SK-N-SH treated with all-trans-retinoic acid at 6 μM for 48 hours (cell line): ENCODE data around the gene INMT.

Experiments used
- ZFP30 ChIP-seq: fragments of 450-650 bp; formaldehyde crosslinking; IDR thresholded peaks from 2 replicates; pipeline ENCODE4 v1.5.0; 2022; ENCODE audit warnings: mild to moderate bottlenecking, moderate library complexity
- ZNF70 ChIP-seq: fragments of 450-650 bp; formaldehyde crosslinking; IDR thresholded peaks from 2 replicates; pipeline ENCODE4 v1.5.0; 2020; ENCODE audit warnings: mild to moderate bottlenecking, moderate library complexity
- TF ChIP-seq, protein P1 (sequence below): fragments of 250-450 bp; sonication (Bioruptor Pico); IDR thresholded peaks from 2 replicates; pipeline ENCODE4 v1.5.1; 2020; ENCODE audit warnings: low read depth, mild to moderate bottlenecking, moderate library complexity
- TF ChIP-seq, protein P2 (sequence below): fragments of 250-450 bp; sonication (Bioruptor Pico); IDR thresholded peaks from 2 replicates; pipeline ENCODE4 v1.8.0; 2021; ENCODE audit warnings: low read depth, mild to moderate bottlenecking, moderate library complexity, borderline replicate concordance
- TF ChIP-seq, protein P3 (sequence below): fragments of 250-450 bp; sonication (Bioruptor Pico); IDR thresholded peaks from 2 replicates; pipeline ENCODE4 v1.8.0; 2020; ENCODE audit warnings: mild to moderate bottlenecking, moderate library complexity, borderline replicate concordance

DNA sequence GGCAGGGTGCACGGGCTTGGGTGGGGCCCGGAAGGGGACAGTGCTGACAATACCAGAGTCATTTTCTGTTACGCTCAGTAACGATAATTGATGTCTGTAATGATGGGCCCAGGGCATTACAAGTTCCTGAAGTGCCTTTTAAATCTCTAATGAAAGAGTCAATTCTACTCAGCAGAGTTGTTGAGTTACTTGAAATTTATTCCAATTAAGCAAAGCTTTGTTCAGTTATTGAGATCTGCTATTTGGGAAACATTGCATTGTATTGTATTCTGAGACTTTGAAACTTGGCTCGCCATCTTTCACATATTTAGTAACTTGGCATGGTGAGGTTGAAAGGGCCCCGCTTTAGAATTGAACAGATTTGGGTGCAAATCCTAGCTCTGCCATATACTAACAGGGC lies 54.0 kb downstream of the INMT start:
- TF ChIP-seq, protein P1, sequence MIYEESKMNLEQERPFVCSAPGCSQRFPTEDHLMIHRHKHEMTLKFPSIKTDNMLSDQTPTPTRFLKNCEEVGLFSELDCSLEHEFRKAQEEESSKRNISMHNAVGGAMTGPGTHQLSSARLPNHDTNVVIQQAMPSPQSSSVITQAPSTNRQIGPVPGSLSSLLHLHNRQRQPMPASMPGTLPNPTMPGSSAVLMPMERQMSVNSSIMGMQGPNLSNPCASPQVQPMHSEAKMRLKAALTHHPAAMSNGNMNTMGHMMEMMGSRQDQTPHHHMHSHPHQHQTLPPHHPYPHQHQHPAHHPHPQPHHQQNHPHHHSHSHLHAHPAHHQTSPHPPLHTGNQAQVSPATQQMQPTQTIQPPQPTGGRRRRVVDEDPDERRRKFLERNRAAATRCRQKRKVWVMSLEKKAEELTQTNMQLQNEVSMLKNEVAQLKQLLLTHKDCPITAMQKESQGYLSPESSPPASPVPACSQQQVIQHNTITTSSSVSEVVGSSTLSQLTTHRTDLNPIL = no peak
- TF ChIP-seq ZNF70 (CRISPR knock-in tag) (no peak), ZFP30 (CRISPR knock-in tag) (no peak)
- TF ChIP-seq, protein P2, sequence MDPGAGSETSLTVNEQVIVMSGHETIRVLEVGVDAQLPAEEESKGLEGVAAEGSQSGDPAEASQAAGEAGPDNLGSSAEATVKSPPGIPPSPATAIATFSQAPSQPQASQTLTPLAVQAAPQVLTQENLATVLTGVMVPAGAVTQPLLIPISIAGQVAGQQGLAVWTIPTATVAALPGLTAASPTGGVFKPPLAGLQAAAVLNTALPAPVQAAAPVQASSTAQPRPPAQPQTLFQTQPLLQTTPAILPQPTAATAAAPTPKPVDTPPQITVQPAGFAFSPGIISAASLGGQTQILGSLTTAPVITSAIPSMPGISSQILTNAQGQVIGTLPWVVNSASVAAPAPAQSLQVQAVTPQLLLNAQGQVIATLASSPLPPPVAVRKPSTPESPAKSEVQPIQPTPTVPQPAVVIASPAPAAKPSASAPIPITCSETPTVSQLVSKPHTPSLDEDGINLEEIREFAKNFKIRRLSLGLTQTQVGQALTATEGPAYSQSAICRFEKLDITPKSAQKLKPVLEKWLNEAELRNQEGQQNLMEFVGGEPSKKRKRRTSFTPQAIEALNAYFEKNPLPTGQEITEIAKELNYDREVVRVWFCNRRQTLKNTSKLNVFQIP (CRISPR knock-in tag) = no peak
- TF ChIP-seq, protein P3, sequence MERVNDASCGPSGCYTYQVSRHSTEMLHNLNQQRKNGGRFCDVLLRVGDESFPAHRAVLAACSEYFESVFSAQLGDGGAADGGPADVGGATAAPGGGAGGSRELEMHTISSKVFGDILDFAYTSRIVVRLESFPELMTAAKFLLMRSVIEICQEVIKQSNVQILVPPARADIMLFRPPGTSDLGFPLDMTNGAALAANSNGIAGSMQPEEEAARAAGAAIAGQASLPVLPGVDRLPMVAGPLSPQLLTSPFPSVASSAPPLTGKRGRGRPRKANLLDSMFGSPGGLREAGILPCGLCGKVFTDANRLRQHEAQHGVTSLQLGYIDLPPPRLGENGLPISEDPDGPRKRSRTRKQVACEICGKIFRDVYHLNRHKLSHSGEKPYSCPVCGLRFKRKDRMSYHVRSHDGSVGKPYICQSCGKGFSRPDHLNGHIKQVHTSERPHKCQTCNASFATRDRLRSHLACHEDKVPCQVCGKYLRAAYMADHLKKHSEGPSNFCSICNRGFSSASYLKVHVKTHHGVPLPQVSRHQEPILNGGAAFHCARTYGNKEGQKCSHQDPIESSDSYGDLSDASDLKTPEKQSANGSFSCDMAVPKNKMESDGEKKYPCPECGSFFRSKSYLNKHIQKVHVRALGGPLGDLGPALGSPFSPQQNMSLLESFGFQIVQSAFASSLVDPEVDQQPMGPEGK = no peak
